Measurements from ENCODE around the gene LPIN1. TPM values are rescaled to one million over a fixed set of nuclear protein-coding genes. Genes with fewer than 3 reads are reported as not detected.

The LPIN1 gene
- total RNA-seq, 2 experiments from 2014 or later, result 31.9 to 36.5 TPM

DNA sequence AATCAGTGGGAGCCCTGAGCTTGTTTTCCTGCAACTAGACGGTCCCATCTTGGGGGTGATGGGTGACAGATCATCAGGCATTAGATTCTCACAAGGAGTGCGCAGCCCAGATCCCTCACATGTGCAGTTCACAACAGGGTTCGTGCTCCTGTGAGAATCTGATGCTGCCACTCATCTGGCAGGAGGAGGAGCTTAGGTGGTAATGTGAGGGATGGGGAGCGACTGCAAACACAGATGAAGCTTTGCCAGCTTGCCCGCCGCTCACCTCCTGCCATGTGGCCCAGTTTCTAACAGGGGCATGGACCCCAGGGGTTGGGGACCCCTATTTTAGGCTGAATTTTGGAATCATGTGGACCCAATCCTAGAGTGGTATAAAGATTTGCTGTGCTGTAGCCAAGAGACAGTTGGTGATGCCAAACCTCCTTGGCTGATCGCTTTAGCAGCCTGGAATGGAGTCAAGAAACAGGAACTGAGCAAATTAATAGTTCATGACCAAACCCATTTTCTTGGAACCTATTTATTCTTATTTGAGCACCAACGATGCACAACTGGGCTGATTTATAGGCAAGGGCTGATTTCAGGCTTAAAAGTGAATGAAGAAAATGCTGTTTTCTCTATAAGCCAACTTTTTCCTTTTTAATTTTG, 25.7 kb downstream of the LPIN1 start:
- DNase-seq (no peak), ATAC-seq (no peak)
- Mint-ChIP-seq H3K4me1 (ENCODE audit: low read depth) (peaks cover 32% of the 10 kb centered on the region), H3K36me3 (ENCODE audit: low read depth) (peaks cover 42% of the 10 kb centered on the region), H3K27me3 (no peaks in the 10 kb centered on the region), H3K27ac (no peak overlapping the region), H3K9me3 (no peaks in the 10 kb centered on the region), H3K4me3 (no peak overlapping the region)
- POLR2A ChIA-PET, result no interaction called here
- CTCF ChIA-PET, result interaction anchor here (1.2 to 1.3 kb wide), 2 partner anchors 12 to 15 kb away, joined by 5 to 7 read pairs; no protein-coding TSS in a partner anchor
- intact Hi-C loops (cut with micrococcal nuclease), result no loop called here
- TF ChIP-seq, protein P1, sequence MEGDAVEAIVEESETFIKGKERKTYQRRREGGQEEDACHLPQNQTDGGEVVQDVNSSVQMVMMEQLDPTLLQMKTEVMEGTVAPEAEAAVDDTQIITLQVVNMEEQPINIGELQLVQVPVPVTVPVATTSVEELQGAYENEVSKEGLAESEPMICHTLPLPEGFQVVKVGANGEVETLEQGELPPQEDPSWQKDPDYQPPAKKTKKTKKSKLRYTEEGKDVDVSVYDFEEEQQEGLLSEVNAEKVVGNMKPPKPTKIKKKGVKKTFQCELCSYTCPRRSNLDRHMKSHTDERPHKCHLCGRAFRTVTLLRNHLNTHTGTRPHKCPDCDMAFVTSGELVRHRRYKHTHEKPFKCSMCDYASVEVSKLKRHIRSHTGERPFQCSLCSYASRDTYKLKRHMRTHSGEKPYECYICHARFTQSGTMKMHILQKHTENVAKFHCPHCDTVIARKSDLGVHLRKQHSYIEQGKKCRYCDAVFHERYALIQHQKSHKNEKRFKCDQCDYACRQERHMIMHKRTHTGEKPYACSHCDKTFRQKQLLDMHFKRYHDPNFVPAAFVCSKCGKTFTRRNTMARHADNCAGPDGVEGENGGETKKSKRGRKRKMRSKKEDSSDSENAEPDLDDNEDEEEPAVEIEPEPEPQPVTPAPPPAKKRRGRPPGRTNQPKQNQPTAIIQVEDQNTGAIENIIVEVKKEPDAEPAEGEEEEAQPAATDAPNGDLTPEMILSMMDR (IDR thresholded peaks at IDR 0.05), result no peak

DNA sequence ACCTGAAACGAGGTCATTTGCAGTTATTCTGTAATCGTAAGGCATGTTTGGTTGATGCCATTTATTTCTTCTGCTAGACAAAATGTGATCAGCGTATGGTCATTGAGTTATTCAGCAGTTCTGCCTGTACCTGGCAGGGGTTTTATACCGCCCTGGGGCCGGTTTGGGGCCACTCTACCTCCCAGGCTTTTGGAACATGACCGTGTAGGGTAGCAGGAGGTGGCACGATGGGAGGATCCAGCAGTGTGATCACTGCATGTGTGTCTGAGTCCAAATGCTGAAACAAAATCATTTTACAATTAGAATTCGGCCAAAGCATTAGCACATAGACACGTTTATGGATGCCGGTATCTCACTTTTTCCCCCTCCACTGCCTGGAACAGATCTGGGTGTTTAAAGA, 26.7 kb downstream of the LPIN1 start:
- Mint-ChIP-seq H3K4me3 (no peak overlapping the region), H3K27ac (peak overlapping the region; percentile 95), H3K9me3 (no peaks in the 10 kb centered on the region), H3K4me1 (ENCODE audit: low read depth) (peaks cover 42% of the 10 kb centered on the region), H3K36me3 (ENCODE audit: low read depth) (peaks cover 46% of the 10 kb centered on the region), H3K27me3 (no peaks in the 10 kb centered on the region)
- DNase-seq (no peak), ATAC-seq (no peak)
- TF ChIP-seq, protein P1 (IDR thresholded peaks at IDR 0.05), result no peak
- ChIA-PET POLR2A (interaction anchor here (2.5 to 2.8 kb wide), 2 partner anchors 20 to 26 kb away, joined by 7 to 14 read pairs; no protein-coding TSS in a partner anchor), CTCF (interaction anchor here (1.1 to 2.8 kb wide), 5 partner anchors 11 to 83 kb away, joined by 3 to 19 read pairs (median 10); no protein-coding TSS in a partner anchor)
- intact Hi-C loops (cut with micrococcal nuclease), result no loop called here

DNA sequence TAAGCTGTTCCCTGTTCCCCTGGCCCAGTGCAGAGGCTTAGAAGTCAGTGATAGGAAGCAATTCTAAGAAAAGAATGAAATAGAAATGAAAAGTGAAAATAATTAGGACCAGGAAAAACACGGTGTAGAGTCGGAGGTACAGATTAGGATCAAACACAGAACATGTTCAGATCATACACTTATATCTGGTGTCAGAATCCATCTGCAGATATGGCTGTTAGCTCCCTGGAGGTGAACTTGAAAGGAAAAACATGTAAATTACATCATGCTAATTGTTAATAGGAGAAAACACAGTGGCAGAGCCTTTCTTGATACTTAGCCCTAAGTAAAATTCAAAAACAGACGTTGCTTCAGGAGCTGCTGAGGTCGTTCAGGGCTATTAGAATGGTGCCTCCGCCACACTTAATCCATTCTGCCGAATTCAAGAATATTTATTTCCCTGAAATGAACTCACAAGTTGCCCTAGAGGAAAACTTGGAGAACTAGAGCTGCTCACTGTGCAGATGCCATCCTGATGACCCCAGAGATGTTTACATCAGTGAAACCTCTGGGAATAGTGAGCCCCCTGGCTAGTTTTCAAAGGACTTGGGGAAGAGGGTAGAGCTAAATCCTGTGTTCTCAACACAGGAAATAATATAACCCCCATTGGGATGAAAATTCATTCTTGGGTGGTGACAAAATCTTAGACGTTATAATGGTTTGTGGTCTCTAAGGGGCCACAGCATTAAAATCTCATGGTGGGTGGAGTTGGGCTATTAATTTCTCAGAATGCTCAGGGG, 27.5 kb downstream of the LPIN1 start:
- no peak for DNase-seq
- Mint-ChIP-seq H3K4me1 (ENCODE audit: low read depth) (peaks cover 50% of the 10 kb centered on the region), H3K9me3 (no peaks in the 10 kb centered on the region), H3K36me3 (ENCODE audit: low read depth) (peaks cover 49% of the 10 kb centered on the region), H3K27ac (peak overlapping the region; percentile 95), H3K4me3 (no peak overlapping the region), H3K27me3 (no peaks in the 10 kb centered on the region)
- ChIA-PET CTCF (interaction anchor here (1.1 to 2.8 kb wide), 7 partner anchors 10 to 84 kb away, joined by 3 to 19 read pairs (median 10); no protein-coding TSS in a partner anchor), POLR2A (interaction anchor here (1.1 to 2.8 kb wide), 6 partner anchors 8 to 35 kb away, joined by 3 to 14 read pairs (median 5); partner anchors contain the start of gene LPIN1)
- intact Hi-C loops (cut with micrococcal nuclease), result no loop called here
- TF ChIP-seq, protein P1 (IDR thresholded peaks at IDR 0.05), result no peak
- ATAC-seq, result no peak

DNA sequence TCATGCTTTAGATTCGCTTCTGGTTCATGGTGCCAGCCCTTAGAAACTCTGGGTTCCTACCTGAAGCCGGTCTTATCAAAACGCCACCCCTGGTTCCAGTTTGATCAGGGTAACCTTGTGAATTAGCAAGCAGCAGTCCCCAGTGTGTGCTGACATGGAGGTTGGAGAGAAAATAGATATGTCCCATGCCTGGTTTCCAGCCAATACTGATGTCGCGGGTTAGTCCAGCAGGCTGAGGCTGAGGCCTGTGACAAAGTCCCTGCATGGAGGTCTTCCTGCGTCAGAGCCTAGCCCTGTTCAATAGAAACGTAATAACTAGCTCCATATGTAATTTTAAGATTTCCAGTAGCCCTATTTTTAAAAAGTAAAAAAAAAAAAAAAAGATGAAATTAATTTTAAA, 28.2 kb downstream of the LPIN1 start:
- ChIA-PET POLR2A (interaction anchor here (1.1 to 2.8 kb wide), 6 partner anchors 9 to 36 kb away, joined by 3 to 14 read pairs (median 5); partner anchors contain the start of gene LPIN1), CTCF (interaction anchor here (1.0 to 2.8 kb wide), 10 partner anchors 9 to 87 kb away, joined by 3 to 19 read pairs (median 4); no protein-coding TSS in a partner anchor)
- H3K4me3 Mint-ChIP-seq, result no peak overlapping the region
- peaks cover 54% of the 10 kb centered on the region for H3K4me1 Mint-ChIP-seq (ENCODE audit: low read depth)
- TF ChIP-seq, protein P1 (IDR thresholded peaks at IDR 0.05), result no peak
- peak overlapping the region; percentile 95 for H3K27ac Mint-ChIP-seq
- no peak for DNase-seq
- ATAC-seq, result no peak
- no peaks in the 10 kb centered on the region for H3K9me3 Mint-ChIP-seq
- H3K27me3 Mint-ChIP-seq, result no peaks in the 10 kb centered on the region
- intact Hi-C loops (cut with micrococcal nuclease), result no loop called here
- H3K36me3 Mint-ChIP-seq (ENCODE audit: low read depth), result peaks cover 54% of the 10 kb centered on the region
